Putamen (tissue), 1 donor: ENCODE results near the gene SAMD10.
"Not testable (repeated sequence)": the region's sequence is repeated elsewhere in the genome, so short reads cannot be mapped to it uniquely, and the experiment has no call there.

Experiments
- DNase-seq: peaks from one replicate; pipeline ENCODE4 v3.0.0-alpha.2; 2016; ENCODE audit warnings: low spot score

The SAMD10 gene

DNA sequence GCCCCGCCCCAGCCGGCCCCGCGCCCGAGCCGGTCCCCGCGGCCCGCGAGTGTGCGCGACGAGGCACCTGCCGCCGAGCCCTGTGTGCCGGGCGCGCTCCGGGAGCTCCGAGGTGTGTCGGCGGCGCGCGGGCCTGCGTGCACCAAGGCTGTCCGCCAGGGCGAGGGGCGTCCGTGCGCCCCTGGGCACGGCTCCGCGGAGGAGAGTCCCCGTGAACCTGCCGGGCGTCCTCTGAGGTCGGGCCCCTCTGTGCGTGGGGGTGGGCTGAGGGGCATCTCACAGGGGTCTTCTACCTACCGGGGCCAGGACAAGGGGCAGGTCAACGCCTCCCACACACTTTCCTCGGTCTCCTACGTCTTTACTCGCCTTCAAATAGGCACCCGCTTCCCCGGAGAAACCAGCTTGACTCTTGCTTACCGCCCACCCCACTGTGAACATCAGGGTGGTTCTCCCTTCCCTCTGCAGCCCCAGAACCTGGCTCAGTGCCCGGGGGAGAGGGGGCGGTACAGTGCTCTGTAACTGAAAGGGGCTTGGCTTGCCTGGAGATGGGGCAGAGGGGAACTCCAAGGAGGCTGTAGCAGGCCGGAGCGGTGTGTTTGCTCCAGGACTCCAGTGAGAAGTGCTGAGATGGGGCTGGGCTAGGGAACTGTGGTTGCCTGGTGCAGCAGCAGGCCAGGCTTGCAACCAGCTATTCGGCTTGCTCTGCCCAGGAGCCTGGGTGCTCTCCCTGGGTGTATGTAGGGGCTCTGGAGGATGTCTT is at the start of gene SAMD10:
Gene SAMD10 (minus strand): TSS at position 86 of the 760 bp plus-strand sequence. CDS start 175 bp downstream, outside the sequence.
- peak; percentile 80 for DNase-seq

GRCh38 chr20:64027981-64028685 is 48.7 kb upstream of the SAMD10 start:
- no peak for DNase-seq

GRCh38 chr20:64025826-64026412 is 46.5 kb upstream of the SAMD10 start:
- DNase-seq = no peak

DNA sequence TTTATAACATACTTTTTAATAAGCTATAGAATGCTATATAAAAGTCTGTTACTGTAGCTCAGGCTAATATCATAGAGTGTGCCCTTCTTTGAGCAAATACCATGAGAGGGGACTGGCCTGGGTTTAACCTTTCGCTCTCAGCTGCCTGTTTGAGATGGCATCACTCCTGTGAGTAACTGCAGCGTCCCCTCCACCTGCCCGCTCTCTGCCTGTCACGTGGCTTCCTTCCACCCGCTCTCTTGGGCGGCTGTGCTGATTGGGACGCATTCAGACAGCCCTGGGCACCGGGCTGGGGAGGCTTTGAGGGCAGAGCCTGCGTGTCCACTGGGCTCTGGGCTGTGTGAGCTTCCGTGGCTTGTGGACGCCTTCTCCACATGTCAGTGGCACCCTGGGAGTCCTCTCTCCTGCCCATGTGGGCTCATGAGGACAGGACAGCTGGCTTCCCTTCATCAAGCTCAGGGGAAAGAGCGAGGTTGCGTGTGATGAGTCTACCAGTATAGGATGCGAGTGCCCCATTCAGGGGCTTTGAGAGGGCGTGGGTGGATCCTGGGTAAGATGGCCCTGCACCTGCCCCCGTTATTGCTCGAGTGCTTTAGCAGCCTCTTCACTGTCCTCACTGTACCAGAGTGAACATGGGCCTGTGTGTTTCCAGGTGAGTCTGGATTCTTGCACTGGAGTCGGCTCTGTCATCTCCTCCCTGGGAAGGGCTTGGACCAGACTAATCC is 45.8 kb upstream of the SAMD10 start:
- no peak for DNase-seq

GRCh38 chr20:64024141-64024990 is 44.9 kb upstream of the SAMD10 start:
- no peak for DNase-seq

GRCh38 chr20:64023361-64024140 is 44.1 kb upstream of the SAMD10 start:
- no peak for DNase-seq

GRCh38 chr20:64022671-64023360 is 43.4 kb upstream of the SAMD10 start:
- DNase-seq = no peak

DNA sequence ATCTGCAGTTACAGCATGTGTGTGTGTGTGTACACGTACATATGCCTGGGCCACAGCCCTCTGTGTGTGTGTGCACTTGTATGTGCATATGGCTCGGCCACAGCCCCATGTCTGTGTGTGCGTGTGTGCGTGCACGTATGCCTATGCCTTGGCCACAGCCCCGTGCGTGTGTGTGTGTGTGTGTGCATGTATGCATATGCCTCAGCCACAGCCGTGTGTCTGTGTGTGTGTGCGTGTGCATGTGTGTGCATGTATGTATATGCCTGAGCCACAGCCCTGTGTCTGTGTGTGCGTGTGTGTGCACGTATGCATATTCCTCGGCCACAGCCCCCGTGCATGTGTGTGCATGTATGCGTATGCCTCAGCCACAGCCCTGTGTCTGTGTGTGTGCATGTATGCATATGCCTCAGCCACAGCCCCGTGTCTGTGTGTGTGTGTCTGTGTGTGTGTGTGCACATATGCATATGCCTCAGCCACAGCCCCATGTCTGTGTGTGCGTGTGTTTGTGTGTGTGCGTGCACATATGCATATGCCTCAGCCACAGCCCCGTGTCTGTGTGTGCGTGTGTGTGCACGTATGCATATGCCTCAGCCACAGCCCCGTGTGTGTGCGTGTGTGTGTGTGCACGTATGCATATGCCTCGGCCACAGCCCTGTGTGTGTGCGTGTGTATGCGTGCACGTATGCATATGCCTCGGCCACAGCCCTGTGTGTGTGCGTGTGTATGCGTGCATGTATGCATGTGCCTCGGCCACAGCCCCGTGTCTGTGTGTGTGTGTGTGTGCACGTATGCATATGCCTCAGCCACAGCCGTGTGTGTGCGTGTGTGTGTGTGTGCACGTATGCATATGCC is 41.9 kb upstream of the SAMD10 start:
- DNase-seq = no peak

GRCh38 chr20:64015635-64016034 is 36.2 kb upstream of the SAMD10 start:
- DNase-seq = no peak

GRCh38 chr20:64012385-64013154 is 33.1 kb upstream of the SAMD10 start:
- DNase-seq = not testable (repeated sequence)

GRCh38 chr20:64011366-64011779 is 31.9 kb upstream of the SAMD10 start:
- DNase-seq = no peak

GRCh38 chr20:64010711-64011237 is 31.3 kb upstream of the SAMD10 start:
- no peak for DNase-seq

GRCh38 chr20:64009811-64010387 is 30.5 kb upstream of the SAMD10 start:
- DNase-seq = no peak

- DNase-seq = no peak
Measured at GRCh38 chr20:64006902-64007301, 27.5 kb upstream of the SAMD10 start.

DNA sequence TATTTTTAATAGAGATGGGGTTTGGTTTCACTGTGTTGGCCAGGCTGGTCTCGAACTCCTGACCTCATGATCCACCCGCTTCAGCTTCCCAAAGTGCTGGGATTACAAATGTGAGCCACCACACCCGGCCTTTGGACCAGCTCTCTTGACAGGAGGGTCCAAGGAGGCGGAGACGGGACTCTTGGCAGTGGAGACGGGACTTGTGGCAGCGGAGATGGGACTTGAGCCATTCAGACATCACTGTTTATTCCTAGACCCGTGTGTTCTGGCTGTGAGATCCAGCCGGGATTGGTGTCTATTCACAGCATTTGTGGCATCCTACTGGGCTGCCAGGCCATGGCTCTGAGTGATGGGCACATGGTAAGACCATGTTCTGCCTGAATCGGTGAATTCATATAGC is 27.0 kb upstream of the SAMD10 start:
- no peak for DNase-seq

DNA sequence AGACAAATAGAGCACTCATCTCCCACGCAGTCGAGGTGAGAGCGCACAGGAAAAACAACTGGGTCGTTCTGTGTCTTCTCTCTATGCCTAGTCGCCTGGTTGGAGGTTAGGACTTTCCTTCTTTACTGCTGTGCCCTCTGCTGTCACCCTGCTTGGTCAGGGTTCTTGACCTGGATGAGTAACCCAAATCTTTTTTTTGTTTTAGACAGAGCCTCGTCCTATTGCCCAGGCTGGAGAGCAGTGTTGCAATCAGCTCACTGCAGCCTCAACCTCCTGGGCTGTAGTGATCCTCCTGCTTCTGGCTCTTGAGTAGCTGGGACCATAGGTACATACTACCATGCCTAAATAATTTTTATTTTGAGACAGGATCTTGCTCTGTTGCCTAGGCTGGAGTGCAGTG is 26.0 kb upstream of the SAMD10 start:
- no peak for DNase-seq

DNA sequence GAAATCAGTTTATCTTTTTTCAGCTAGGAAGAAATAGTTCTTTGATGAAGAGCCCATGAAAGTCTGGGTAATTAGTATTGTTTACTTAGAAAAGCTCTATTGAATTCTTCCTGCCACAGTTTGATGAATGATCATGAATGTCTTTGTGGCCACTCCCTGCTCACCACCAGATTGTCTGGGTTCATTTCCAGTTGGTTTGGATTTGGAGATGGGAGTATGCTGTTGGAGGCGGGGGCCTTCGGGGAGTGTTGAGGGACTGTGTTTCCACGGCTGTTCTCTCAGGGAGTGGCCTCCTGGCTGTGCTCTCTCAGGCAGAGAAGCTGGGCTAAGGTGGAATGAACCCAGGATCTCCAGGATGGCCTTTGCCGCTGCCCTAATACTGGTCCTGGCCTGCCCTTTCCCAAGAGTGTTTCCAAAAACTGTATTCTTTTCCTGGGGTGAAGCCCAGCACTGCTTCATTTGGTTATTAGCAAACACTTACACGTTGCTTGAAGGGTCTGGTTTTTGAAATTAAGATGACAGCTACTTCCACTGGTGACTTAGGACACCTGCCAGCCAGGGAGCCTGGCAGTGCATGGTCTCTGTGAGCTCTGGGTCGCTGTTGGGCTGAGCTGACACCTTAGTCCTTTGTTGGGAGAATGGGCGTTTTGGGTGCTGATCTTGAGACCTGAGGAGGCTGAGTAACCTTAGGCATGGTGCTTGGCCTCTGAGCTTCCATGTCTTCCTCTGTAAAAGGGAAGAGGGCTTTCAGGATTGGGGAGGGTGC is 24.7 kb upstream of the SAMD10 start:
- DNase-seq = no peak
